ENCODE results near the gene CDCA8.

CDCA8 gene

GRCh38 chr1:37661401-37661800 lies 30.9 kb upstream of the CDCA8 start:
- peak; percentile 16 to 49 for DNase-seq (ENCODE audit: low read depth in 1 of 2, low spot score in 1 of 2)
- in situ Hi-C loops (cut with HindIII; ENCODE audit: low pct_unique_long_range_greater_than_20kb, low sequenced_read_pairs): no loop called here
- no peak for TF ChIP-seq JUND (IDR thresholded peaks at IDR 0.05; ENCODE audit: low read depth)

- DNase-seq (ENCODE audit: low read depth in 1 of 2, low spot score in 1 of 2): no peak
- no peak for TF ChIP-seq JUND (IDR thresholded peaks at IDR 0.05; ENCODE audit: low read depth)
- in situ Hi-C loops (cut with HindIII; ENCODE audit: low pct_unique_long_range_greater_than_20kb, low sequenced_read_pairs): no loop called here
Observed at GRCh38 chr1:37662031-37662755, 30.1 kb upstream of the CDCA8 start.

- in situ Hi-C loops (cut with HindIII; ENCODE audit: low pct_unique_long_range_greater_than_20kb, low sequenced_read_pairs): no loop called here
- no peak for TF ChIP-seq JUND (IDR thresholded peaks at IDR 0.05; ENCODE audit: low read depth)
- no peak for DNase-seq (ENCODE audit: low read depth in 1 of 2, low spot score in 1 of 2)
Observed at GRCh38 chr1:37663426-37664000, 28.8 kb upstream of the CDCA8 start.

GRCh38 chr1:37666241-37666867 lies 26.0 kb upstream of the CDCA8 start:
- TF ChIP-seq JUND (IDR thresholded peaks at IDR 0.05; ENCODE audit: low read depth): no peak
- no peak for DNase-seq (ENCODE audit: low read depth in 1 of 2, low spot score in 1 of 2)
- in situ Hi-C loops (cut with HindIII; ENCODE audit: low pct_unique_long_range_greater_than_20kb, low sequenced_read_pairs): no loop called here

- in situ Hi-C loops (cut with HindIII; ENCODE audit: low pct_unique_long_range_greater_than_20kb, low sequenced_read_pairs): no loop called here
- DNase-seq (ENCODE audit: low read depth in 1 of 2, low spot score in 1 of 2): no peak
- TF ChIP-seq JUND (IDR thresholded peaks at IDR 0.05; ENCODE audit: low read depth): no peak
Observed at GRCh38 chr1:37667023-37667671, 25.2 kb upstream of the CDCA8 start.

- no peak for DNase-seq (ENCODE audit: low read depth in 1 of 2, low spot score in 1 of 2)
- no peak for TF ChIP-seq JUND (IDR thresholded peaks at IDR 0.05; ENCODE audit: low read depth)
- in situ Hi-C loops (cut with HindIII; ENCODE audit: low pct_unique_long_range_greater_than_20kb, low sequenced_read_pairs): no loop called here
Observed at GRCh38 chr1:37670133-37670532, 22.2 kb upstream of the CDCA8 start.

GRCh38 chr1:37671261-37671660 lies 21.1 kb upstream of the CDCA8 start:
- in situ Hi-C loops (cut with HindIII; ENCODE audit: low pct_unique_long_range_greater_than_20kb, low sequenced_read_pairs): no loop called here
- TF ChIP-seq JUND (IDR thresholded peaks at IDR 0.05; ENCODE audit: low read depth): no peak
- DNase-seq (ENCODE audit: low read depth in 1 of 2, low spot score in 1 of 2): no peak

GRCh38 chr1:37672136-37672870 lies 20.0 kb upstream of the CDCA8 start:
- in situ Hi-C loops (cut with HindIII; ENCODE audit: low pct_unique_long_range_greater_than_20kb, low sequenced_read_pairs): no loop called here
- DNase-seq (ENCODE audit: low read depth in 1 of 2, low spot score in 1 of 2): no peak
- no peak for TF ChIP-seq JUND (IDR thresholded peaks at IDR 0.05; ENCODE audit: low read depth)

- no peak for DNase-seq (ENCODE audit: low read depth in 1 of 2, low spot score in 1 of 2)
- in situ Hi-C loops (cut with HindIII; ENCODE audit: low pct_unique_long_range_greater_than_20kb, low sequenced_read_pairs): no loop called here
- TF ChIP-seq JUND (IDR thresholded peaks at IDR 0.05; ENCODE audit: low read depth): no peak
Observed at GRCh38 chr1:37673920-37674319, 18.4 kb upstream of the CDCA8 start.

GRCh38 chr1:37676281-37677142 lies 15.8 kb upstream of the CDCA8 start:
- in situ Hi-C loops (cut with HindIII; ENCODE audit: low pct_unique_long_range_greater_than_20kb, low sequenced_read_pairs): no loop called here
- DNase-seq (ENCODE audit: low read depth in 1 of 2, low spot score in 1 of 2): no peak
- no peak for TF ChIP-seq JUND (IDR thresholded peaks at IDR 0.05; ENCODE audit: low read depth)

- in situ Hi-C loops (cut with HindIII; ENCODE audit: low pct_unique_long_range_greater_than_20kb, low sequenced_read_pairs): no loop called here
- TF ChIP-seq JUND (IDR thresholded peaks at IDR 0.05; ENCODE audit: low read depth): no peak
- DNase-seq (ENCODE audit: low read depth in 1 of 2, low spot score in 1 of 2): no peak
Observed at GRCh38 chr1:37677143-37677439, 15.2 kb upstream of the CDCA8 start.

GRCh38 chr1:37677808-37678207 lies 14.5 kb upstream of the CDCA8 start:
- TF ChIP-seq JUND (IDR thresholded peaks at IDR 0.05; ENCODE audit: low read depth): no peak
- in situ Hi-C loops (cut with HindIII; ENCODE audit: low pct_unique_long_range_greater_than_20kb, low sequenced_read_pairs): no loop called here
- no peak for DNase-seq (ENCODE audit: low read depth in 1 of 2, low spot score in 1 of 2)
